Muscle layer of duodenum (tissue), 2 donors: ENCODE data around the gene LMBR1.
"Not testable (repeated sequence)": the region's sequence is repeated elsewhere in the genome, so short reads cannot be mapped to it uniquely, and the experiment has no call there.

Experiments
- H3K27ac ChIP-seq: one replicate; pipeline ENCODE4 v1.7.0; 2013; ENCODE audit warnings: mild to moderate bottlenecking, low read length
- H3K27me3 ChIP-seq: one replicate; pipeline ENCODE4 v1.7.0; 2013; ENCODE audit warnings: low read depth, mild to moderate bottlenecking, control low read depth, low read length
- H3K36me3 ChIP-seq, 2 donors: one replicate each; pipeline ENCODE4 v1.7.0; 2013; ENCODE audit warnings: low read length in 2 of 2, control low read depth in 1 of 2, mild to moderate bottlenecking in 1 of 2; ENCODE audit not compliant: insufficient read depth in 2 of 2, control insufficient read depth in 1 of 2
- H3K4me1 ChIP-seq, 2 donors: one replicate each; pipeline ENCODE4 v1.7.0; 2013; ENCODE audit warnings: low read length in 2 of 2, mild to moderate bottlenecking in 2 of 2, control low read depth in 1 of 2, moderate library complexity in 1 of 2; ENCODE audit not compliant: insufficient read depth in 2 of 2, control insufficient read depth in 1 of 2
- H3K4me3 ChIP-seq, 2 donors: one replicate each; pipeline ENCODE4 v1.7.0; 2013; ENCODE audit warnings: low read length in 2 of 2, low read depth in 1 of 2, mild to moderate bottlenecking in 1 of 2
- H3K9me3 ChIP-seq, 2 donors: one replicate each; pipeline ENCODE4 v1.7.0; 2013; ENCODE audit warnings: low read length in 2 of 2, control low read depth in 1 of 2, mild to moderate bottlenecking in 1 of 2; ENCODE audit not compliant: control insufficient read depth in 1 of 2
- donor health status: healthy.

Gene LMBR1, protein sequence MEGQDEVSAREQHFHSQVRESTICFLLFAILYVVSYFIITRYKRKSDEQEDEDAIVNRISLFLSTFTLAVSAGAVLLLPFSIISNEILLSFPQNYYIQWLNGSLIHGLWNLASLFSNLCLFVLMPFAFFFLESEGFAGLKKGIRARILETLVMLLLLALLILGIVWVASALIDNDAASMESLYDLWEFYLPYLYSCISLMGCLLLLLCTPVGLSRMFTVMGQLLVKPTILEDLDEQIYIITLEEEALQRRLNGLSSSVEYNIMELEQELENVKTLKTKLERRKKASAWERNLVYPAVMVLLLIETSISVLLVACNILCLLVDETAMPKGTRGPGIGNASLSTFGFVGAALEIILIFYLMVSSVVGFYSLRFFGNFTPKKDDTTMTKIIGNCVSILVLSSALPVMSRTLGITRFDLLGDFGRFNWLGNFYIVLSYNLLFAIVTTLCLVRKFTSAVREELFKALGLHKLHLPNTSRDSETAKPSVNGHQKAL

GRCh38 chr7:156892821-156893706, at the start of gene LMBR1:
TSS of gene LMBR1 (minus strand) at chr7:156893183. CDS start at chr7:156892993, 190 bp downstream.
- Histone ChIP-seq H3K9me3 (no peaks in the 10 kb centered on the region), H3K4me1 (peaks cover 3 to 12% of the 10 kb centered on the region in 2 donors), H3K36me3 (no peaks in the 10 kb centered on the region), H3K27me3 (no peaks in the 10 kb centered on the region), H3K4me3 (peak within 1 kb of the TSS; percentile 91 to 94), H3K27ac (peak within 1 kb of the TSS; percentile 91)

- Histone ChIP-seq H3K4me3 (no peak overlapping the region), H3K4me1 (peaks cover 0 to 4% of the 10 kb centered on the region in 2 donors), H3K27me3 (peaks cover 11% of the 10 kb centered on the region), H3K36me3 (no peaks in the 10 kb centered on the region), H3K27ac (no peak overlapping the region), H3K9me3 (no peaks in the 10 kb centered on the region)
Measured at GRCh38 chr7:156942708-156943090, 49.7 kb upstream of the LMBR1 start.

GRCh38 chr7:156941393-156942182, 48.6 kb upstream of the LMBR1 start:
- H3K27ac ChIP-seq, result no peak overlapping the region
- H3K4me1 ChIP-seq, result peaks cover 0 to 4% of the 10 kb centered on the region in 2 donors
- no peaks in the 10 kb centered on the region for H3K9me3 ChIP-seq
- H3K4me3 ChIP-seq, result no peak overlapping the region
- H3K27me3 ChIP-seq, result peaks cover 11% of the 10 kb centered on the region
- H3K36me3 ChIP-seq, result no peaks in the 10 kb centered on the region

- peaks cover 11% of the 10 kb centered on the region for H3K27me3 ChIP-seq
- no peaks in the 10 kb centered on the region for H3K36me3 ChIP-seq
- no peak overlapping the region for H3K4me3 ChIP-seq
- no peak overlapping the region for H3K27ac ChIP-seq
- H3K4me1 ChIP-seq, result peaks cover 0 to 4% of the 10 kb centered on the region in 2 donors
- H3K9me3 ChIP-seq, result no peaks in the 10 kb centered on the region
Measured at GRCh38 chr7:156940421-156941122, 47.6 kb upstream of the LMBR1 start.

- H3K4me1 ChIP-seq, H3K4me3 ChIP-seq, H3K27me3 ChIP-seq, H3K27ac ChIP-seq, H3K36me3 ChIP-seq, H3K9me3 ChIP-seq: not testable (repeated sequence)
Measured at GRCh38 chr7:156936766-156937165, 43.8 kb upstream of the LMBR1 start.

GRCh38 chr7:156935250-156935649, 42.3 kb upstream of the LMBR1 start:
- Histone ChIP-seq H3K27me3 (no peaks in the 10 kb centered on the region), H3K36me3 (no peaks in the 10 kb centered on the region), H3K4me1 (no peaks in the 10 kb centered on the region), H3K4me3 (no peak overlapping the region), H3K9me3 (no peaks in the 10 kb centered on the region), H3K27ac (no peak overlapping the region)

GRCh38 chr7:156932006-156932405, 39.0 kb upstream of the LMBR1 start:
- Histone ChIP-seq H3K27ac (no peak overlapping the region), H3K4me1 (no peaks in the 10 kb centered on the region), H3K4me3 (no peak overlapping the region), H3K27me3 (no peaks in the 10 kb centered on the region), H3K9me3 (no peaks in the 10 kb centered on the region), H3K36me3 (no peaks in the 10 kb centered on the region)

GRCh38 chr7:156929789-156930539, 37.0 kb upstream of the LMBR1 start:
- H3K4me3 ChIP-seq, result no peak overlapping the region
- no peak overlapping the region for H3K27ac ChIP-seq
- H3K27me3 ChIP-seq, result no peaks in the 10 kb centered on the region
- H3K36me3 ChIP-seq, result no peaks in the 10 kb centered on the region
- H3K9me3 ChIP-seq, result no peaks in the 10 kb centered on the region
- no peaks in the 10 kb centered on the region for H3K4me1 ChIP-seq

DNA sequence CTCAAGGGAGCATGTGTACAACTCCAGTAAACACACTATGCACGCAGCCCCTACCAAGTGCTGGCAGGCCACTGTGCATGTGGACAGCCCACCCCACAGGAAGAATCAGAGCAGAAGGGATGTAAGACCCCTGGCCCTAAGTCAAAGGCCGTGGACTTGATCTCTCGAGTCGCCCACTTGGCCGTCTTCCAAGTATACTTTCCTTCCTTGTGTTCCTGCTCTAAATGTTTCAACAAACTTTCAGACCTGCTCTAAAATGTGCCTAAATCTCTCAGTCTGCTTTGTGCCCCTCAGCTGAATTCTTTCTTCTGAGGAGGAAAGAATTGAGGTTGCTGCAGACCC, 35.4 kb upstream of the LMBR1 start:
- Histone ChIP-seq H3K9me3 (no peaks in the 10 kb centered on the region), H3K27me3 (no peaks in the 10 kb centered on the region), H3K27ac (no peak overlapping the region), H3K36me3 (no peaks in the 10 kb centered on the region), H3K4me3 (no peak overlapping the region), H3K4me1 (no peaks in the 10 kb centered on the region)
